Stomach smooth muscle (tissue), 2 donors: ENCODE data around the gene SH2D2A.

Experiments
- H3K27ac ChIP-seq: one replicate; pipeline ENCODE4 v1.7.0; 2013; ENCODE audit warnings: mild to moderate bottlenecking, low read length, inconsistent platforms
- H3K27me3 ChIP-seq, 2 donors: one replicate each; pipeline ENCODE4 v1.7.0; 2013; ENCODE audit warnings: low read length in 2 of 2; ENCODE audit not compliant: insufficient read depth in 2 of 2, control insufficient read depth in 1 of 2
- H3K36me3 ChIP-seq, 2 donors: one replicate each; pipeline ENCODE4 v1.7.0; 2013; ENCODE audit warnings: low read length in 2 of 2; ENCODE audit not compliant: control insufficient read depth in 2 of 2, insufficient read depth in 2 of 2
- H3K4me1 ChIP-seq: one replicate; pipeline ENCODE4 v1.7.0; 2013; ENCODE audit warnings: low read length; ENCODE audit not compliant: control insufficient read depth, insufficient read depth
- H3K4me3 ChIP-seq, 2 donors: one replicate each; pipeline ENCODE4 v1.7.0; 2013; ENCODE audit warnings: low read length in 2 of 2
- H3K9ac ChIP-seq, 2 donors: one replicate each; pipeline ENCODE4 v1.7.0; 2013; ENCODE audit warnings: low read length in 2 of 2, mild to moderate bottlenecking in 1 of 2
- H3K9me3 ChIP-seq, 2 donors: one replicate each; pipeline ENCODE4 v1.7.0; 2013; ENCODE audit warnings: low read length in 2 of 2; ENCODE audit not compliant: control insufficient read depth in 2 of 2
- donor health status: healthy.
- donor health status: Pancreatic carcinoma.

Gene SH2D2A

DNA sequence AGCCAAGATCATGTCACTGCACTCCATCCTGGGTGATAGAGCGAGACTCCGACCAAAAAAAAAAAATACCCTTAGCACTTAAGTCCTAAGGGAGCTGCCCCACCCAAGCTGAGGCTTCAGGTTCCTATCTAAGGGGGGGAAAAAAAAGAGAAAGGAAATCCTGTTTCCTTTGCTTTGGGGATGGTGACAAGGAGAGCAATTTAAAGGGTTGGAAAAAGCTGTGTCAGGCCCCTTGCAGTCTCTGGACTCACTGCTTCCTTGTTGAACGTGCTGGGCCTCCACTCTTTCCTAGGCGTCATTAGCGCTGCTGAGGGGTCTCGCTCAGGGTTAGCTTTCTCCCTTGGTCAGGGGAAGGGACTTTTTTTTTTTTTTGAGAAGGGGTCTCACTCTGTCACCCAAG is 31.2 kb downstream of the SH2D2A start:
- Histone ChIP-seq H3K36me3 (peaks cover 29 to 32% of the 10 kb centered on the region in 2 donors), H3K9me3 (no peaks in the 10 kb centered on the region), H3K27me3 (no peaks in the 10 kb centered on the region), H3K4me3 (no peak overlapping the region), H3K27ac (no peak overlapping the region), H3K4me1 (no peaks in the 10 kb centered on the region), H3K9ac (no peak overlapping the region)

DNA sequence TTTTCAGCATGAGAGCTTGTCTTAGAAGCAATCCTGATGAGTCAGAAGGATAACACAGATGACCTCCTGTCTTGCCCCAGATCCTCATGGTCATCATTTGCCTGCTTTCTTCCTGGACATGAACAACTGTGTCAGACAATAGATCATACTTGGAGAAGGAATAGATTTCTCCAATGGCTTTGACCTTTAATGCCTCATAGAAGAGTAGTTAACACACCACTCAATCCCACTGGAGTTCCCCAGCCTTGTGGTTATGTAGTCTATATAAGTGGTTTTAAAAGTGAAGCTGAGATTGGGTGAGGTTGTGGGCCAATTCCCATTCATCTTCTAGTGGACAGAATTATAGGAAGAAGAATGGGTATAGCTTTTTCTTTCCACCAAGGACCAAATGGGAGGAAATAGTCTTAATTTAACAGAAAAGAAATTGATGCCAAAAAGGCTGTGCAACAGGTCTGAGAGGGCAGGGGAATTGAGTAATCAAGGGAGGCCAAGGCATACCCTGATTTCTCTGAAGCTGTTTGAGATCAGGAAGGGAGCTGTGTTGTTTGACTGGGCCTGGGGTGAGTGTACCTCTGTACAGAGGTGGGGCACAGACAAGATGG is 35.0 kb downstream of the SH2D2A start:
- Histone ChIP-seq H3K9me3 (no peaks in the 10 kb centered on the region), H3K4me1 (peaks cover 8% of the 10 kb centered on the region), H3K36me3 (peaks cover 15 to 20% of the 10 kb centered on the region in 2 donors), H3K4me3 (no peak overlapping the region), H3K9ac (no peak overlapping the region), H3K27ac (no peak overlapping the region), H3K27me3 (no peaks in the 10 kb centered on the region)

DNA sequence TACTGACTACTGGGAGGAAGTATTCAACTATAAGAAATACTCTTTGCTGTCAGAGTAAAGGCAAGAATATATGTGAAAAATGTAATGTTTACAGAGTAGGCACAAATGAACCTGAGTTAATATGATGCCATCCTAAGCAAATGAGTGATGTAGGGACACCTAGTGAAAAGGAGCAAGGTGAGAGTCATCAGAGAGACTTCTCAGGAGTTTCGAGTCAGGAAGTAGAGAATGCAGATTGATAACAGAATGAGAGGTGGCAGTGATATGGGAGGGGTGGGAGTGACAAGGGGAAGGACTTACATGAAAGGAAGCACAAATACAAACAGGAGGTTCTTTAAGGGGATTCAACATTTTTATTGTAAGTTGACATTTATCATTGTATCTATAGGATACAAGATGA is 39.1 kb downstream of the SH2D2A start:
- no peak overlapping the region for H3K4me3 ChIP-seq
- H3K36me3 ChIP-seq, result peaks cover 2% of the 10 kb centered on the region in 2 donors
- H3K9ac ChIP-seq, result no peak overlapping the region
- H3K4me1 ChIP-seq, result peaks cover 17% of the 10 kb centered on the region
- H3K9me3 ChIP-seq, result no peaks in the 10 kb centered on the region
- H3K27ac ChIP-seq, result no peak overlapping the region
- no peaks in the 10 kb centered on the region for H3K27me3 ChIP-seq

DNA sequence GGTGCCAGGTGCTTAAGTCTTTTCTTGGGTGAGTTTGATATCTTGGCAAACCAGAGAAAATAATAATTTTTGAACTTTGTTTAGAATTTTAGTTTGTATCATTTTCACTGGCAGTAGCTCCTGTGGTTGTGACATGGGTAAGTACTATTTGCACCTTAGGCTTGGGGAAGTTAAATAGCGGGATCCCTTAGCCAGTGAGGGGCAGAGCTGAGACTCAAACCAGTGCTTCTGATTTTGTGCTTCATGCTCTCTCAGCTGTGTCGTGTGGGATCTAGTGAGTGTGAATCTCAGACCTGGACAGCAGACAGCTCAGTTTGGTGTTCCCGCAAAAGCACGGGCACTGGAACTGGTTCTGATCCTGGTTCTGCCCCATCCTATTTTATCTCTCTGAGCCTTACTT is 39.7 kb downstream of the SH2D2A start:
- H3K4me3 ChIP-seq, result no peak overlapping the region
- no peak overlapping the region for H3K27ac ChIP-seq
- H3K9ac ChIP-seq, result no peak overlapping the region
- H3K36me3 ChIP-seq, result peaks cover 0 to 2% of the 10 kb centered on the region in 2 donors
- H3K9me3 ChIP-seq, result no peaks in the 10 kb centered on the region
- no peaks in the 10 kb centered on the region for H3K27me3 ChIP-seq
- peaks cover 17% of the 10 kb centered on the region for H3K4me1 ChIP-seq

DNA sequence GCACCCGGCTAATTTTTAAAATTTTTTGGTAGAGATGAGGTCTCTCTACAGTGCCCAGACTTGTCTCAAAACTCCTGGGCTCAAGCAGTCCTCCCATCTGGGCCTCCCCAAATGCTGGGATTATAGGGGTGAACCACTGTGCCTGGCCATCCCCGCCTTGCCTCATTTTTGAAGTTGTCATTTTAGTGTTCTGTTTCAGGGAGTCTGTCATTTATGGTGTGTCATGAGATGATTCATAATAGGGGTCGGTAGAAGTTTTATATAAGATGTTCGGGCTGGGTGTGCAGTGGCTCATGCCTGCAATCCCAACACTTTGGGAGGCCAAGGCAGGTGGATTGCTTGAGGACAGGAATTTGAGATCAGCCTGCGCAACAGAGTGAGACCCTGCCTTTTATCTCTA is 40.8 kb downstream of the SH2D2A start:
- Histone ChIP-seq H3K27ac (no peak overlapping the region), H3K9me3 (no peaks in the 10 kb centered on the region), H3K4me1 (peaks cover 27% of the 10 kb centered on the region), H3K27me3 (no peaks in the 10 kb centered on the region), H3K9ac (no peak overlapping the region), H3K4me3 (no peak overlapping the region), H3K36me3 (peaks cover 4 to 6% of the 10 kb centered on the region in 2 donors)

DNA sequence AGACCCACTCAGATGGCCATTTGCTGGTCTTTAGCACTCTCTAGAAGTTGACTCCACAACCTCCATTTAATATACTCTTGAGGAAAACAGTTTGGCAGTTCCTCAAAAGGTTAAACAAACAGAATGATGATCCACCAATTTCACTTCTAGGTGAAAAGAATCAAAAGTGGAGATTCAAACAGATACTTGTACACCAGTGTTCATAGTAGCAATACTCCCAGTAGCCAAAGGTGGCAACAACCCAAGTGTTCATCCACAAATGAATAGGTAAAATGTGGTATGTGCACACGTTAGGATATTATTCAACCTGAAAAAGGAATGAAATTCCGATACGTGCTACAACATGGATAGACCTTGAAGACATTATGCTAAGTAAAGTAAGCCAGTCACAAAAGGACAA is 43.0 kb downstream of the SH2D2A start:
- peaks cover 42% of the 10 kb centered on the region for H3K4me1 ChIP-seq

DNA sequence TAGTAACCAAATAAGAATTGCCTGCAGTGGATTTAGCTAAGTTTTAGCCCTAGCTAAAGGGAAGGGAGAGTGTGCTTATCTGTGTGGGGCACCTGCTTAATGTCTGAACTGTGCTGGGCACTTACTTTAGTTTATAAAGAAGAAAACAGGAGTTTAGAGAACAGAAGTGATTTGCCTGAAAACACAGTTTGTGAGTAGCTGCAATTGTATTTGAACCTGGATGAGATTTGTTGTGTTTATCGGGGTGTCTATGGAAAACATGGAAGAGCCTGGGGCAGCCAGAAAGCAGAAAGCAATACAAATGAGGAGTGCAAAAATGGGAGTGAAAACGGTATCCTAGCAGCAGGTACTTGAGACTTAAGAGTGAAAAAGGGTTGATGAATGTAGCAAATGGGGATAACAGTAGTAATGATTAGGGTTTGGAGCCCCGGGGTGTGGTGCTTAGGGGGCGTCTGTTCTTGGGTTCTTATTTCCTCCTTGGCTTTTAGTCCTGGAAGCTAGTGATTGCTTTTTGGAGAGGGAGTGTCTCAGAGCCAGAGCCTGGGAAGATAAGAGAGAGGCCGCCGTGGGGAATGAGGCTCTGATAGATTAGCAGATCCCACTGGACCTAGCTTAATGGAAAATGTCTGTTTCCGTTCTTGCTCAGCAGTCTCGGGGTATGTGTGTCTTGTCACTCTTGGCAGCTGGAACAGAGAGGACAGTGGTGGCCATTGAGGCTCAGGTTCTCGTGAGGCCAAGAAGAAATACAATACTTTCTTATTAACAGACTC is 43.7 kb downstream of the SH2D2A start:
- Histone ChIP-seq H3K9ac (peak overlapping the region; percentile 14 to 16), H3K4me1 (peaks cover 46% of the 10 kb centered on the region), H3K27ac (peak overlapping the region; percentile 53), H3K36me3 (peaks cover 4 to 9% of the 10 kb centered on the region in 2 donors), H3K27me3 (no peaks in the 10 kb centered on the region), H3K9me3 (no peaks in the 10 kb centered on the region), H3K4me3 (peak overlapping the region in 1 of 2 donors; percentile 29)

More for the DNA sequence above, 43.0 kb downstream of the SH2D2A start:
- no peak overlapping the region for H3K9ac ChIP-seq
- H3K4me3 ChIP-seq, result peak overlapping the region in 1 of 2 donors; percentile 29
- no peaks in the 10 kb centered on the region for H3K9me3 ChIP-seq
- peak overlapping the region; percentile 53 for H3K27ac ChIP-seq
- peaks cover 4 to 9% of the 10 kb centered on the region in 2 donors for H3K36me3 ChIP-seq
- H3K27me3 ChIP-seq, result no peaks in the 10 kb centered on the region

DNA sequence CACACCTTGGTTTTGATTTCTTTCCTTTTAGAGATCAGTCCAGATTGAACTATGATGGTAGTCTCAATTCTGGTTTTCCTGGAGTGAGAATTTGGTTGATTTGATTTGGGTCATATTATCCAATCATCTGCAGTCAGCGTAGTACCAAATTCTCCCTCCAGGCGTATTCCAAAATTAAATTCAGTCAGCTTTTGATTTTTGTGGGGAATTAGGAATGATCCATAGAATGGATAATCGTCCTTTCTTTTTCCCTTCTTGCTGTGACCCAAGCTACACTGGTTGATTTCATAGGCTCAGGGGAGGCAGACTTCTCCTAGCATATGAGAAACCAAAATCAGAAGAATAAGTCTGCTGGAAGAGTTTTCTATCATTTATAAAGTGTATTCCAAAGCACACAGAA is 44.4 kb downstream of the SH2D2A start:
- H3K4me1 ChIP-seq, result peaks cover 42% of the 10 kb centered on the region
- peak overlapping the region; percentile 53 for H3K27ac ChIP-seq
- no peaks in the 10 kb centered on the region for H3K9me3 ChIP-seq
- H3K4me3 ChIP-seq, result no peak overlapping the region
- no peaks in the 10 kb centered on the region for H3K27me3 ChIP-seq
- peak overlapping the region in 1 of 2 donors; percentile 16 for H3K9ac ChIP-seq
- H3K36me3 ChIP-seq, result peaks cover 4 to 9% of the 10 kb centered on the region in 2 donors

DNA sequence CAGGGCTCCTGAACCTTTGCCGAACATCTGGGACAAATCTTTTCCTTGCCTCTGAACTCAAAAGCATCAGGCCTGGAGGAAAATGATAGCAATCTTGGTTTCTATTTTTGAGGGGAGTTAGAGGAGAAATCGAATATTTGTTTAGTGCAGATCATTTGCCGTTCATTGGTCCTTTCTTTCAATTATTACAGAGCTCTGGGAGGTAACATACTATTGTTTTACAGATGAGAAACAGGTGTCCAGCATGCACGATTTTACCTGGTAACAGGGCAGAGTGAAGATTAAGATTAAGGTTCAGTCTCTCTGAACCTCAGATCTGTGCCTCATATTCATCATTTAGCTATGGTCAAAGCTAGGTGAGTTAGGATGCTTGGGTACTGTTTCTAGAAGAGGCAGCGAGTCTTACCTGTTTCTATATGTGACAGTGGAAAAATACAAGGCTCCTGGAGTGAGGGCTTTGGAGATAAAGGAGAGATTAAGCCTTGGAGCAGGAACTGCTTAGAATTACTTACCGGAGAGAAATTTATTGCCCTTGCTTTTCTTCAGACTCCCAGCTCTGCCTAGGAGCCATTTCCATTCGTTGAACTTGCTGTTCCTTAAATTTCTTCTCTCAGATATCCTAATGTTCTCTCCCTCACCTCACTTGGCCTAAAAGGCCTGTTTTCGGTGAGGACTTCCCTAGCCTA is 47.9 kb downstream of the SH2D2A start:
- peaks cover 49% of the 10 kb centered on the region for H3K4me1 ChIP-seq
- H3K27ac ChIP-seq, result no peak overlapping the region
- no peaks in the 10 kb centered on the region for H3K27me3 ChIP-seq
- no peaks in the 10 kb centered on the region for H3K9me3 ChIP-seq
- peak overlapping the region; percentile 99 for H3K9ac ChIP-seq
- peaks cover 4 to 9% of the 10 kb centered on the region in 2 donors for H3K36me3 ChIP-seq
- H3K4me3 ChIP-seq, result peak overlapping the region; percentile 67 to 97

DNA sequence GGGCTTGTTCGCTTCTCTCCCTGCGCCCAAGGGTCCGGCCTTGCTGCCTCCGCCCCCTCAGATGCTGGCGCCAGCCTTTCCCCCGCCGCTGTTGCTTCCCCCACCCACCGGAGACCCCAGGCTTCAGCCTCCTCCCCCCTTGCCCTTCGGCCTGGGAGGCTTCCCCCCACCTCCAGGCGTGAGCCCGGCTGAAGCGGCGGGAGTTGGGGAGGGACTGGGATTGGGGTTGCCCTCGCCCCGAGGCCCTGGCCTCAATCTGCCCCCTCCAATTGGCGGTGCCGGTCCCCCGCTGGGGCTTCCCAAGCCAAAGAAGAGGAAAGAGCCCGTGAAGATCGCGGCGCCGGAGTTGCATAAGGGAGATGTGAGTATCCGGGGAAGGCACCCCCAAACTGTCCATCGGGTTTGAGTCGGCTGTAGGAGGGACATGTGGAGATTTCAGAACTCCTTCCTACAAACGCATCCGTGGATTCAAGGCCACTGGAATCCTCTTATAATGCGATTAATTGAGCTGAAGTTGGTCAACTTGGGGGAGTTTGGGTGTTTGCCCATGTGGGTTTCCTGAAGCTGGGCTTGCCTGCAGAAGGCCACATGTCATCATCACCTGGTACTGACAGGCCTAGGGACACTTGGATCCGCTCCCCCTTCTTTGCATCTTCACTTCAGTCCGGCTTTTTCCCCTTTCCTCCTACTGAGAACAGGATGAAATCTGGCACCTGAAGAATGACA is 48.6 kb downstream of the SH2D2A start:
- H3K4me1 ChIP-seq, result peaks cover 44% of the 10 kb centered on the region
- peaks cover 4 to 7% of the 10 kb centered on the region in 2 donors for H3K36me3 ChIP-seq
- H3K9me3 ChIP-seq, result no peaks in the 10 kb centered on the region
- no peaks in the 10 kb centered on the region for H3K27me3 ChIP-seq
- peak overlapping the region; percentile 67 to 97 for H3K4me3 ChIP-seq
- H3K27ac ChIP-seq, result peak overlapping the region; percentile 95
- H3K9ac ChIP-seq, result peak overlapping the region; percentile 99
